Neutrophil (primary cell): Measurements from ENCODE around the gene WDR7.

Experiments
- H3K27ac ChIP-seq: fragments of 200-600 bp; sonication (generic); 2 replicates; pipeline ENCODE4 v1.5.1; 2016; ENCODE audit warnings: mild to moderate bottlenecking, moderate library complexity
- H3K27me3 ChIP-seq: fragments of 200-600 bp; sonication (generic); 2 replicates; pipeline ENCODE4 v1.6.0; 2016; ENCODE audit warnings: mild to moderate bottlenecking
- H3K36me3 ChIP-seq: fragments of 200-600 bp; sonication (generic); 2 replicates; pipeline ENCODE4 v1.5.1; 2017
- H3K4me1 ChIP-seq, 2 experiments: fragments of 200-600 bp in 1 of 2; sonication (generic) in 1 of 2; 1 replicate in 1 of 2; 2 replicates in 1 of 2; pipeline versions ENCODE4 v1.5.1 to v1.6.1; 2013 to 2016; ENCODE audit warnings: low read depth in 1 of 2, low read length in 1 of 2, mild to moderate bottlenecking in 1 of 2, moderate library complexity in 1 of 2; ENCODE audit not compliant: control insufficient read depth in 1 of 2, insufficient read depth in 1 of 2
- H3K4me3 ChIP-seq, 2 experiments: fragments of 200-600 bp in 1 of 2; sonication (generic) in 1 of 2; 1 replicate in 1 of 2; 2 replicates in 1 of 2; pipeline ENCODE4 v1.5.1; 2013 to 2016; ENCODE audit warnings: low read depth in 1 of 2, low read length in 1 of 2, mild to moderate bottlenecking in 1 of 2, moderate library complexity in 1 of 2
- H3K9me3 ChIP-seq: fragments of 200-600 bp; sonication (generic); 2 replicates; pipeline ENCODE4 v1.5.1; 2016
- TF ChIP-seq, protein P1 (sequence below): fragments of 200-600 bp; sonication (generic); IDR thresholded peaks from 2 replicates; pipeline ENCODE4 v1.5.1; 2016; ENCODE audit warnings: antibody characterized with exemption

The WDR7 gene

DNA sequence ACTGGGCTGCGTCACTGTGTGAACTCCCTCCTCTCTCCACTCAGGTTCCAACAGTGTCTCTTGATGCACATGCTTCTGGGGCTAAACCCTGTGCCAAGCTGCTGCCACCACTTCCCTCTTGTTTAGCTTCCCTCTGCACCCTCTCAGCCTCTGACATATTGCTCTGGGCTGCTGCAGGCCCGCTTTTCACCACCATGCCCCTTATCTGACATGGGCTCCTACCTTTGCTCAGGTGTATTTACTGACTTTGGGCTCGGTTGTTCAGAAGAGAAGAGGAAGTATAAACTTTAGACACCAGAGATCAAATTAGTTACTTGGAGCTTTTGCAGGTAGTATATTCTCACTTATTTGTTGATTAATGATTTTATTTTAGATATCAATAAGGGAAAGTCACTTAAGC, 77.6 kb downstream of the WDR7 start:
- Histone ChIP-seq H3K9me3 (no peaks in the 10 kb centered on the region), H3K4me3 (no peak overlapping the region), H3K27me3 (no peaks in the 10 kb centered on the region), H3K27ac (no peak overlapping the region), H3K36me3 (peaks cover 19% of the 10 kb centered on the region), H3K4me1 (no peaks in the 10 kb centered on the region)
- TF ChIP-seq, protein P1, sequence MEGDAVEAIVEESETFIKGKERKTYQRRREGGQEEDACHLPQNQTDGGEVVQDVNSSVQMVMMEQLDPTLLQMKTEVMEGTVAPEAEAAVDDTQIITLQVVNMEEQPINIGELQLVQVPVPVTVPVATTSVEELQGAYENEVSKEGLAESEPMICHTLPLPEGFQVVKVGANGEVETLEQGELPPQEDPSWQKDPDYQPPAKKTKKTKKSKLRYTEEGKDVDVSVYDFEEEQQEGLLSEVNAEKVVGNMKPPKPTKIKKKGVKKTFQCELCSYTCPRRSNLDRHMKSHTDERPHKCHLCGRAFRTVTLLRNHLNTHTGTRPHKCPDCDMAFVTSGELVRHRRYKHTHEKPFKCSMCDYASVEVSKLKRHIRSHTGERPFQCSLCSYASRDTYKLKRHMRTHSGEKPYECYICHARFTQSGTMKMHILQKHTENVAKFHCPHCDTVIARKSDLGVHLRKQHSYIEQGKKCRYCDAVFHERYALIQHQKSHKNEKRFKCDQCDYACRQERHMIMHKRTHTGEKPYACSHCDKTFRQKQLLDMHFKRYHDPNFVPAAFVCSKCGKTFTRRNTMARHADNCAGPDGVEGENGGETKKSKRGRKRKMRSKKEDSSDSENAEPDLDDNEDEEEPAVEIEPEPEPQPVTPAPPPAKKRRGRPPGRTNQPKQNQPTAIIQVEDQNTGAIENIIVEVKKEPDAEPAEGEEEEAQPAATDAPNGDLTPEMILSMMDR: no peak

DNA sequence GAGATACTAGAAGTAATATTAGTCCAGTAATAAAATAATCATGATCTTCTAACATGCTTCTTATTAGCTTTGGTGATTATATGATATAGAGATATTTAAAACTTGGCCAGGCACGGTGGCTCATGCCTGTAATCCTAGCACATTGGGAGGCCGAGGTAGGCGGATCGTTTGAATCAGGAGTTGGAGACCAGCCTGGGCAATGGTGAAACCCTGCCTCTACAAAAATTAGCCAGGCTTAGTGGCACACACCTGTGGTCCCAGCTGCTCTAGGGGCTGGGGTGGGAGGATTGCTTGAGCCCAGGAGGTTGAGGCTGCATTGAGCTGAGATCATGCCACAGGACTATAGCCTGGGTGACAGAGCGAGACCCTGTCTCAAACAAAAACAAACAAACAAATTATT, 87.0 kb downstream of the WDR7 start:
- Histone ChIP-seq H3K4me1 (no peaks in the 10 kb centered on the region), H3K9me3 (no peaks in the 10 kb centered on the region), H3K27ac (no peak overlapping the region), H3K27me3 (no peaks in the 10 kb centered on the region), H3K4me3 (no peak overlapping the region), H3K36me3 (peaks cover under 1% of the 10 kb centered on the region)
- TF ChIP-seq, protein P1: no peak

DNA sequence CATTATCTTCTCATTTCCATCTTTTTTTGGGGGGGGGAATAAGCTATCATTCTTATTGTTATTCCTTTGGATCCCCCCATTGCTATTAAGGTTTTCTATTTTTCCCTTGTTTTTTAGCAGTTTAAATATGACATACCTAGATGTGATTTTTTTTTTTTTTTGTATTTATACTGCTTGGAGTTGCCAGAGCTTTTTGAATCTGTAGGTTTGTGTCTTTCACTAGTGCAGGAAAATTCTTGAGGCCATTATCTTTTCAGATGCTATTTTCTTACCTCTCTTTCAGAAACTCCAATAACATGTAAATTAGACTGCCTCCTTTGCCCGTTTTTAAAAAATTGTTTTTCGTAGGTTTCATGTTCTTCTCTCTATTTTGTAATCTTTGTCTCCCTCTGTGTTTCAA, 88.6 kb downstream of the WDR7 start:
- H3K27ac ChIP-seq: no peak overlapping the region
- H3K36me3 ChIP-seq: no peaks in the 10 kb centered on the region
- H3K9me3 ChIP-seq: no peaks in the 10 kb centered on the region
- no peaks in the 10 kb centered on the region for H3K4me1 ChIP-seq
- TF ChIP-seq, protein P1: no peak
- no peak overlapping the region for H3K4me3 ChIP-seq
- no peaks in the 10 kb centered on the region for H3K27me3 ChIP-seq

DNA sequence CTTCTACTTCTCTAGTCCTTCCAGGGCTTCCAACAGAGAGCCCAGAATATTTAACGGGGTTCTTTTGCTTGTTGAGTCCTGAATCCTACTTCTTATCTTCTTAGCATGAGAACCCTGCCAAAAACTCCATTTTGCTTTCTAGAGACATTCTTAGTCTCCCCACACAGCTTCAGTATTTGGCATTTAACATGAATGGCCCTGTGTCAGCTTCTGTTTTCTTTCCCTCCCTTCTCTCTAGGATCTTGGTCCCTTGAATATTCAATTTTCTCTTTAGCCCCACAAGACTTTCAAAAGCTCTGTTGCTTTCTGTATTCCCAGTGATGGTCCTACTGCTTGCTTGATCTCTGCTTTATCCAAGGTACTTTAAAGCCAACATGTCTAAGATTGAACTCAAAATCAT, 89.5 kb downstream of the WDR7 start:
- H3K27me3 ChIP-seq: no peaks in the 10 kb centered on the region
- no peaks in the 10 kb centered on the region for H3K4me1 ChIP-seq
- no peaks in the 10 kb centered on the region for H3K9me3 ChIP-seq
- no peak overlapping the region for H3K27ac ChIP-seq
- TF ChIP-seq, protein P1: no peak
- no peaks in the 10 kb centered on the region for H3K36me3 ChIP-seq
- no peak overlapping the region for H3K4me3 ChIP-seq

DNA sequence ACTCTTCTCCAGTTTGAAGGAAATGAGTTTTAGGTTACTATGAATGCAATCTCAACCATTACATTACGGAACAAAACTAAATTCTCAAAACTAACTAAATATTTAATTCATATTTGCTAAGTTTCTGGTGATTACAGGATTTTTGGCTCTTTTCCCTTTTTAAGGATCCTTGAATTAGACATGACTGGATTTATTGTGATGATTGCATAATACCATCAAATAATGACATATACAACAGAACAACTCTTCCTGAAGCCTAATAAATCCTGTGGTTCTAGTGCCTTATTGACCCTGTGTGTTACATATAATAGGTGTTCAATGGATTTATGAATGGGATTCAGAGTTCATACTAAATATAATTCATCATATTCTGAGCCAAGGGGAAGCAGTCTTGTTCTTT, 90.5 kb downstream of the WDR7 start:
- Histone ChIP-seq H3K4me1 (no peaks in the 10 kb centered on the region), H3K27ac (no peak overlapping the region), H3K27me3 (no peaks in the 10 kb centered on the region), H3K9me3 (no peaks in the 10 kb centered on the region), H3K36me3 (no peaks in the 10 kb centered on the region), H3K4me3 (no peak overlapping the region)
- TF ChIP-seq, protein P1: no peak

DNA sequence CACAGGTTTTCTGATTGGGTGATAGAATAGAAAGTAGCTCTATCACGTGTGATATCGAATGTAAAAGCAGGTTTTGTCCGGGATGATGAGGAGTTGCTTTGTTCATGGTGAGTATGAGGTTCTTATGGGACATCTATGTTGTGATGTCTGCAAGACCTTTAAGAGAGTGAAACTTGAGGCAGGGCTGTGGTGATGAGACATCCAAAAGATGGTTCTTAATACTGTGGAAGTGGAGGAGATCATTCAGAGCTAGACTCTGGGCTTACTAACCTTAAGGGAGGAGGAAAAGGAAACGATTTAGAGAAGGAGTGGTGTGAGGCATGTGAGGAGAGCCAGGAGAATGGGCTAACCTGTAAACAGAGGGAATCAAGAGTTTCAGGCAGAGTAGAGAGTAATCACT, 92.0 kb downstream of the WDR7 start:
- H3K4me1 ChIP-seq: no peaks in the 10 kb centered on the region
- no peaks in the 10 kb centered on the region for H3K27me3 ChIP-seq
- H3K36me3 ChIP-seq: no peaks in the 10 kb centered on the region
- H3K4me3 ChIP-seq: no peak overlapping the region
- H3K9me3 ChIP-seq: no peaks in the 10 kb centered on the region
- H3K27ac ChIP-seq: no peak overlapping the region
- TF ChIP-seq, protein P1: no peak
